Testis (tissue), 3 donors: ENCODE results near the gene ZNF423. TPM values are rescaled to one million over a fixed set of nuclear protein-coding genes. Genes with fewer than 3 reads are reported as not detected.

Experiments
- DNase-seq: peaks from one replicate; pipeline ENCODE4 v3.0.0-alpha.2; 2019
- H3K27ac ChIP-seq, 2 donors: fragments of 200-600 bp; sonication (generic); one replicate each; pipeline ENCODE4 v1.5.1; 2019
- H3K27me3 ChIP-seq: fragments of 200-600 bp; sonication (generic); one replicate; pipeline ENCODE4 v1.5.1; 2019
- H3K36me3 ChIP-seq: fragments of 200-600 bp; sonication (generic); one replicate; pipeline ENCODE4 v1.5.1; 2017; ENCODE audit warnings: low read depth; ENCODE audit errors: missing control alignments
- H3K4me1 ChIP-seq: fragments of 200-600 bp; sonication (generic); one replicate; pipeline ENCODE4 v1.5.1; 2019
- H3K4me3 ChIP-seq, 2 donors: fragments of 200-600 bp; sonication (generic); one replicate each; pipeline ENCODE4 v1.5.1; 2017 to 2019
- H3K9me3 ChIP-seq: fragments of 200-600 bp; sonication (generic); one replicate; pipeline ENCODE4 v1.5.1; 2017
- POLR2A ChIP-seq: fragments of 450-650 bp; IDR thresholded peaks from one replicate; pipeline ENCODE4 v1.6.1; 2017; ENCODE audit warnings: antibody characterized with exemption, mild to moderate bottlenecking, moderate library complexity
- WGBS, 2 donors: methylation state at CpG; one replicate each; pipeline ENCODE4 v1.1.5; 2018; 5-methylcytosine and 5-hydroxymethylcytosine counted together
- intact Hi-C: fragments of 100-400 bp; cut with DNase I; formaldehyde crosslinking; loops from one replicate; pipeline ENCODE4 v1.15.1; 2023; ENCODE audit warnings: low total_unique reads
- polyA plus RNA-seq: library from polyadenylated mRNA; stranded (reverse); fragments of 350-450 nt; fragmentation: Illumina TruSeq; extraction: RNeasy Lipid Tissue Mini Kit (QIAGEN cat#74804); gene quantifications from one replicate; pipeline ENCODE4 v1.2.3, GENCODE V29; 2014; ENCODE audit warnings: low read depth, low replicate concordance; ENCODE audit not compliant: insufficient read depth
- total RNA-seq, 2 donors: library from RNA; depleted of rRNA; stranded (reverse); fragments of >200 nt; gene quantifications; one replicate each; pipeline ENCODE4 v1.2.3, GENCODE V29; 2016
- TF ChIP-seq, protein P1 (sequence below), 3 experiments: fragments of 450-650 bp in 2 of 3; fragments of 200-600 bp in 1 of 3; sonication (generic) in 1 of 3; IDR thresholded peaks; one replicate each; pipeline ENCODE4 v1.5.1; 2016 to 2019; ENCODE audit warnings: antibody characterized with exemption in 3 of 3, mild to moderate bottlenecking in 2 of 3, moderate library complexity in 1 of 3

The ZNF423 gene
- total and polyA plus RNA-seq, 3 donors from 2014 or later = 8.9 to 19.0 (median 12.1) TPM

DNA sequence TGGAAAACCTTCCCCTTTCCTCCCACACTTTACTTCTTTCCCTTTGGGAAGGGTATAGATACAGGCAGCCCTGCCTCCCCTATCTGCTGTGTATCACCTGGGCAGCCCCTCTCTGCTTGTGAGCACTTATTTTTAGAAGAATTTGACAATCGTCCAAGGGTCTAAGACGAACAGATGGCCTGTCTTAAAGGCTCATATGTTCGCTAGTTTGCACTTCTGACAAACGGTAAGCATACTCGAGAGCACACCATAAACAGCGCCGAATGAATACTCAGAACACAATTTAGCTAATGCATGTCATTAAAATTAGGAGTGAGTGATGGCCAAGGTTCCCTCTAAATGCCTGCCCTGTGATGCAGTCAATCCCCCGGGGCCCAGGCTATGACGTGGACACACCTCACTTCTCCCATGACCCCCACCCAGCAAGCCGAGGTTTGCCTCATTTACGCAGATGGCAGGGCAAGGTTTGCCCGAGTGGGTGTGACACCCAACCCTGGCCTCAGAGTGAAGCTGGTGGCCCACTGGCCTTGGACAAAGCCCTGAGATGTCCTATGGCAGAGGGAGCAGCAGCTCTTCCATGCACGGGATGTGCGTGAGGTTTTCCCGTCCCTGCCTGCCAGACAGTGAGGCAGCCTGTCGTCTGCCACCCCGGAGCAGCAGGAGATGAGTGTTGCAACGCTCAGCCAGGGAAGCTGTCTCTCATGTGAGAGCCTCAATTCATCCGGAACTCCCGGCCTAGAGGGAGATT, 357.1 kb downstream of the ZNF423 start:
- Histone ChIP-seq H3K9me3 (no peaks in the 10 kb centered on the region), H3K27me3 (no peaks in the 10 kb centered on the region), H3K27ac (no peak overlapping the region), H3K36me3 (no peaks in the 10 kb centered on the region), H3K4me3 (no peak overlapping the region), H3K4me1 (no peaks in the 10 kb centered on the region)
- no peak for TF ChIP-seq POLR2A
- TF ChIP-seq, protein P1, sequence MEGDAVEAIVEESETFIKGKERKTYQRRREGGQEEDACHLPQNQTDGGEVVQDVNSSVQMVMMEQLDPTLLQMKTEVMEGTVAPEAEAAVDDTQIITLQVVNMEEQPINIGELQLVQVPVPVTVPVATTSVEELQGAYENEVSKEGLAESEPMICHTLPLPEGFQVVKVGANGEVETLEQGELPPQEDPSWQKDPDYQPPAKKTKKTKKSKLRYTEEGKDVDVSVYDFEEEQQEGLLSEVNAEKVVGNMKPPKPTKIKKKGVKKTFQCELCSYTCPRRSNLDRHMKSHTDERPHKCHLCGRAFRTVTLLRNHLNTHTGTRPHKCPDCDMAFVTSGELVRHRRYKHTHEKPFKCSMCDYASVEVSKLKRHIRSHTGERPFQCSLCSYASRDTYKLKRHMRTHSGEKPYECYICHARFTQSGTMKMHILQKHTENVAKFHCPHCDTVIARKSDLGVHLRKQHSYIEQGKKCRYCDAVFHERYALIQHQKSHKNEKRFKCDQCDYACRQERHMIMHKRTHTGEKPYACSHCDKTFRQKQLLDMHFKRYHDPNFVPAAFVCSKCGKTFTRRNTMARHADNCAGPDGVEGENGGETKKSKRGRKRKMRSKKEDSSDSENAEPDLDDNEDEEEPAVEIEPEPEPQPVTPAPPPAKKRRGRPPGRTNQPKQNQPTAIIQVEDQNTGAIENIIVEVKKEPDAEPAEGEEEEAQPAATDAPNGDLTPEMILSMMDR (IDR thresholded peaks at IDR 0.05) = no peak
- intact Hi-C loops = no loop called here
- DNase-seq = no peak
- WGBS, 2 donors = 86 to 87% methylated on average over 17 to 18 of the region's 20 CpGs

DNA sequence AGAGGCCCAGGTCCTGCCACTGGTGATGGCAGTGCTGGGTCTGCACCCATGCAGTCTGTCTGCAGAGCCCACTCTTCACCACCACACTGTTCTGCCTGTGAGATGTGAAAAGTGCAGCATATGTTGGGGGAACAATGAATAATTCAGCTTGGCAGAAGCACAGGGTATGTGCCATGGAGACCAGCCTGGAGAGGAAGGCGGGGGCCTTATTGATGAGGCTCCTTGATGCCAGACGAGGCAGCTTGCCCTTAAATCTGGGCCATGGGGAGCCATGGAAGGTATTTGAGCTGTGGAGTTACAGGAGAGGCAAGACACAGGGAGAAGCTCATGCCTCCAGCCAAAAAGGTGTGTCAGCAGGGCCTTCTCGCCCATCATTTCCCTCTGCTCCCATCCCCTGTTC, 357.6 kb downstream of the ZNF423 start:
- WGBS, 2 donors = 94 to 95% methylated on average over 3 of the region's 3 CpGs
- intact Hi-C loops = no loop called here
- H3K4me3 ChIP-seq = no peak overlapping the region
- H3K27me3 ChIP-seq = no peaks in the 10 kb centered on the region
- no peaks in the 10 kb centered on the region for H3K9me3 ChIP-seq
- no peaks in the 10 kb centered on the region for H3K36me3 ChIP-seq
- no peak for DNase-seq
- H3K4me1 ChIP-seq = no peaks in the 10 kb centered on the region
- TF ChIP-seq, protein P1 (IDR thresholded peaks at IDR 0.05) = no peak
- no peak for TF ChIP-seq POLR2A
- no peak overlapping the region for H3K27ac ChIP-seq

- no peak for DNase-seq
- TF ChIP-seq POLR2A = no peak
- TF ChIP-seq, protein P1 (IDR thresholded peaks at IDR 0.05) = no peak
- Histone ChIP-seq H3K36me3 (no peaks in the 10 kb centered on the region), H3K27ac (no peak overlapping the region), H3K27me3 (no peaks in the 10 kb centered on the region), H3K4me3 (no peak overlapping the region), H3K9me3 (no peaks in the 10 kb centered on the region), H3K4me1 (no peaks in the 10 kb centered on the region)
- intact Hi-C loops = no loop called here
- WGBS, 2 donors = 94 to 100% methylated on average over 4 to 6 of the region's 6 CpGs
Measured at GRCh38 chr16:49497466-49497865, 358.4 kb downstream of the ZNF423 start.

DNA sequence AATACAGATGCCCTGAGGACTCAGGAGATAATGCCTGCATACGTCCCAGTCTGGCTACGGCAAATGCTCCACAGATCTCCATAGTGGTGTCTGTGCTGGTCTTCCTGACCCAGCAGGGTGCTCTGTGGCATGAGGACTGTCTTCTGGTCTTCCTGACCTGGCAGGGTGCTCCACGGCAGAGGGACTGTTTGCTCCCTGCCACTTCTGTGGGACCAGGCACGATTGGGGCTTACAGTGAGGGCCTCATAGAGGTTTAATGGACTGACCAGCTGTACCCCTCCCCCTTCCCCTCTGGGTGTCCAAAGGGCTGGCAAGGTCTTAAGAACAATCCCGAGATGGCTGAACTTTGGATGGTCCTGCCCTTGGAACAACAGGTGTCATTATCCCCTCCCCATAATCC, 359.3 kb downstream of the ZNF423 start:
- Histone ChIP-seq H3K9me3 (no peaks in the 10 kb centered on the region), H3K4me1 (peaks cover 3% of the 10 kb centered on the region), H3K27ac (no peak overlapping the region), H3K27me3 (no peaks in the 10 kb centered on the region), H3K36me3 (no peaks in the 10 kb centered on the region), H3K4me3 (no peak overlapping the region)
- TF ChIP-seq POLR2A = no peak
- TF ChIP-seq, protein P1 (IDR thresholded peaks at IDR 0.05) = no peak
- intact Hi-C loops = no loop called here
- 80 to 100% methylated on average over 2 to 5 of the region's 5 CpGs for WGBS, 2 donors
- no peak for DNase-seq
